MV-4-11 (cell line): ENCODE data around the gene SPOP.

Experiments used
- DNase-seq: peaks from one replicate; lab custom pipeline; 2025; lab: John Stamatoyannopoulos, UW

SPOP gene

DNA sequence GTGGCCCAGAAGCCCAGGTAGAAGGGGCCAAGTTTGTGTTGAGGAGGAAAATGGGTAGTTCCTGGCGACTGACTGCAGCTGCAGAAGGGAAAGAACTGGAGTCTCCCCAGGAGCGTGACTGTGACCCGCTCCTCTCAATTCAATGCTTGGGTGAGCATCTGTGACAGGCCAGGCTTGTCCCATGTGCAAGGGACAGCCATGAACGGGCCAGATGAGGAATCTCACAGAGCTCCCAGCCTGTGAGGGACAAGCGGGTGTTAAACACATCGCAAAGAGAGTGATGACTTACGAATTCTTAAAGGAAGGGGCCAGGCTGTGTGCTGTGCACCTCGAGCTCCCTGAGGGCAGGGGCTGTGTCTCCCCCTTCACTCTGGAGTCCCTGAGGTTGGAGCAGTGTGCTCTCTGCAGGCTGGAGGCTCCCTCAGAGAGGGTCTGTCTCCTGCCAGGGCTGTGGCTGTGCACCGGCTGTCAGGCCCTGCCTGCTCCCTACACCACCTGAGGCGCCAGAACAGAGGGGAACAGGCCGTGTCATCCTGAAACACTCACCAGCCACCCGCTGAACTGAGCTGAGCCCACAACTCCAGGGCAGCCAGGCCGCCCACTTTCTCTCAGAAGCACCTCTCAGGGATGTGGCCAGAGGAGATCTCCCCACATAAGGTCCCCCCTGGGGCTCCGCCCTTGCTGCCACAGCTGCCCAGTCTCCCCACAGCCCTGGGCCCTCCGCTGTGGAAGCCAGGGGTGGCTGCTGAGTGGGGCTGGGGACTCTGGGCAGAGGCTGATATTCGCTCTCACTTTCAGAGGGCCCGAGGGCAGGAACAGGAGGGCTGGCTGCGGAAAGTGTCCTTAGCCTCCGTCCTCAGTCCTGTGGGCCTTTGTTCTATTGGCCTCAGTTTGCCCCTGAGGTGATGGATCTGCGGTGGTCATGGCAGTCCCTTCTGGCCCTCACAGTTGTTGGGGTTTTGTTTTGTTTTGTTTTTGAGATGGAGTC is 127.9 kb downstream of the SPOP start:
- no peak for DNase-seq

DNA sequence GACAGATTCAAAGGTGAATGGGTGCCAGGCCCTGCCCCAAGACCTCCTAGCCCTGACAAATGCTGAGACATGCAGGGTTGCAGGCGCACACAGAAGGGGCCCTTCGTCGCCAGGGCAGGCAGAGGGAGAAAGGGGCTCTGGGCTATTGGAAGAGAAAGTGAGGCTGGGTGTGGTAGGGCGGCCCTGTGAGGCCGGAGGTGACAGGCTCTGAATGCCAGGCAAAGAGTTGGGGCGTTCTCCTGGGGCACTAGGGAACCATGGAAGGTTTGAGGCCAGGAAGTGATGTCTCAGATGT is 128.6 kb downstream of the SPOP start:
- DNase-seq, result no peak
